ENCODE data around the gene BRI3.

Gene BRI3

GRCh38 chr7:98288064-98288823 is 6.8 kb downstream of the BRI3 start:
- no peak overlapping the region for H3K27ac Mint-ChIP-seq
- H3K36me3 Mint-ChIP-seq (ENCODE audit: low read depth): peaks cover 6% of the 10 kb centered on the region
- no peaks in the 10 kb centered on the region for H3K27me3 Mint-ChIP-seq (ENCODE audit: low read depth)
- H3K4me1 Mint-ChIP-seq (ENCODE audit: low read depth): peaks cover 10% of the 10 kb centered on the region
- no peak overlapping the region for H3K4me3 Mint-ChIP-seq
- H3K9me3 Mint-ChIP-seq: no peaks in the 10 kb centered on the region

- no peak overlapping the region for H3K4me3 Mint-ChIP-seq
- peaks cover 3% of the 10 kb centered on the region for H3K36me3 Mint-ChIP-seq (ENCODE audit: low read depth)
- peaks cover 7% of the 10 kb centered on the region for H3K4me1 Mint-ChIP-seq (ENCODE audit: low read depth)
- H3K27ac Mint-ChIP-seq: no peak overlapping the region
- no peaks in the 10 kb centered on the region for H3K9me3 Mint-ChIP-seq
- no peaks in the 10 kb centered on the region for H3K27me3 Mint-ChIP-seq (ENCODE audit: low read depth)
Observed at GRCh38 chr7:98289333-98289875, 7.9 kb downstream of the BRI3 start.

GRCh38 chr7:98291717-98292116 is 10.2 kb downstream of the BRI3 start:
- Mint-ChIP-seq H3K4me1 (ENCODE audit: low read depth) (no peaks in the 10 kb centered on the region), H3K9me3 (no peaks in the 10 kb centered on the region), H3K27me3 (ENCODE audit: low read depth) (no peaks in the 10 kb centered on the region), H3K27ac (no peak overlapping the region), H3K36me3 (ENCODE audit: low read depth) (peaks cover 2% of the 10 kb centered on the region), H3K4me3 (no peak overlapping the region)

DNA sequence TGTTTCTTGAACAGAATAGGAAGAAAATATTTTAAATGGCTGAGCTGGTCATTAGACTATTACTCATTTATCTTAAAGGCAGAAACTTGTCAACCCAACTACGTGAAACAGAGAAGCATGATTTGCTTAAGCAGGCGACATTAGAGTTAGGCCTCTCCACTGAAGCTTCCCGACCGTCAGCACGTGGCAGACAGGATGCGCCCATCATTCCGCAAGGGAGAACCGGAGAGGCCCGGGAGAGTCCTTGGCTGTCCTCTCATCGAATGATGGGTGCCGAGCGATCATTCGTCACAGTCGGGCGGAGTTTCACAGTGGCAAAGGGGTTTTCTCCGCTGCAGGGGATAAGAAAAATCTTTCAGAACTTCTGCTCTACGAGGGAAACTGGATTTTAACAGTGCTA is 11.8 kb downstream of the BRI3 start:
- no peak overlapping the region for H3K27ac Mint-ChIP-seq
- no peaks in the 10 kb centered on the region for H3K4me1 Mint-ChIP-seq (ENCODE audit: low read depth)
- H3K4me3 Mint-ChIP-seq: no peak overlapping the region
- no peaks in the 10 kb centered on the region for H3K9me3 Mint-ChIP-seq
- peaks cover 2% of the 10 kb centered on the region for H3K36me3 Mint-ChIP-seq (ENCODE audit: low read depth)
- no peaks in the 10 kb centered on the region for H3K27me3 Mint-ChIP-seq (ENCODE audit: low read depth)

DNA sequence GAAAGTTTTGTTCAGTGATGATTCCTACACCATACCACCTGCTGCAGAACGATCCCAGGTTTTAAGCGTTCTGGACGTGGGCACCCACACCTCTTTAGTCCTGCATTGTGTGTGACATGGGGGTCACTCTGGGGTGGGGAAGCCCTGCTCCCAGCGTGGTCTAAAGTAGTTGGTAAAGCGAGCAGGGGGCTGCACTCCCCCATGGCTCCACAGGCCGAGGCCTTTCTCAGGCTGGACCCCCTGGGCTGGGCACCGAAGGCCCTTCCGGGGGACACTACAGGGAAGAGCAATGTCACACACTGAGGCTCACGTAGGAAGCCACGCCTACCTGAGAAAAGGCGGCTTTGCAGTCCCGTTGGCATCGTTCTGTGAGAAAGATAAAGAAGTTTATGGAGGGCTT is 12.3 kb downstream of the BRI3 start:
- Mint-ChIP-seq H3K4me1 (ENCODE audit: low read depth) (no peaks in the 10 kb centered on the region), H3K36me3 (ENCODE audit: low read depth) (no peaks in the 10 kb centered on the region), H3K27ac (no peak overlapping the region), H3K27me3 (ENCODE audit: low read depth) (no peaks in the 10 kb centered on the region), H3K4me3 (no peak overlapping the region), H3K9me3 (no peaks in the 10 kb centered on the region)

DNA sequence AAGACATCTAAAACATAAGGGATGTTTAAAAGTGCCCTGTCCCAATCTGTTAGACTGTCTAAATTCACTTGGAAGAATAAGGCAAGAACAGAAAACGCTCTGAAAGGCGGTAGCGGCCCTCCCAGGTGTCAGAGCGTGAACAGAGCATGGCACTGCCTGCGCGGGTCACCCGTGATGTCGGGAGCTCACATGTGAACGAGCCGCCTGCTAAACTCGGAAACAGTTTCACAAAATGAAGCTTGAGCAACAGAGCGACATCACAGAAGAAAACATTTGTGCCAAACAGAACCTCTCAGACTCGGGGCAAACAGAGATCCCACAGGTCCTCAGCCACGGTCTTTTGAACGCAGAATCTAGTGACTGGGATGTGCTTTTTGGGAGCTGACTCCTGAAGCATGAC is 12.8 kb downstream of the BRI3 start:
- H3K36me3 Mint-ChIP-seq (ENCODE audit: low read depth): no peaks in the 10 kb centered on the region
- no peaks in the 10 kb centered on the region for H3K9me3 Mint-ChIP-seq
- H3K4me1 Mint-ChIP-seq (ENCODE audit: low read depth): no peaks in the 10 kb centered on the region
- no peak overlapping the region for H3K27ac Mint-ChIP-seq
- H3K4me3 Mint-ChIP-seq: no peak overlapping the region
- H3K27me3 Mint-ChIP-seq (ENCODE audit: low read depth): no peaks in the 10 kb centered on the region

DNA sequence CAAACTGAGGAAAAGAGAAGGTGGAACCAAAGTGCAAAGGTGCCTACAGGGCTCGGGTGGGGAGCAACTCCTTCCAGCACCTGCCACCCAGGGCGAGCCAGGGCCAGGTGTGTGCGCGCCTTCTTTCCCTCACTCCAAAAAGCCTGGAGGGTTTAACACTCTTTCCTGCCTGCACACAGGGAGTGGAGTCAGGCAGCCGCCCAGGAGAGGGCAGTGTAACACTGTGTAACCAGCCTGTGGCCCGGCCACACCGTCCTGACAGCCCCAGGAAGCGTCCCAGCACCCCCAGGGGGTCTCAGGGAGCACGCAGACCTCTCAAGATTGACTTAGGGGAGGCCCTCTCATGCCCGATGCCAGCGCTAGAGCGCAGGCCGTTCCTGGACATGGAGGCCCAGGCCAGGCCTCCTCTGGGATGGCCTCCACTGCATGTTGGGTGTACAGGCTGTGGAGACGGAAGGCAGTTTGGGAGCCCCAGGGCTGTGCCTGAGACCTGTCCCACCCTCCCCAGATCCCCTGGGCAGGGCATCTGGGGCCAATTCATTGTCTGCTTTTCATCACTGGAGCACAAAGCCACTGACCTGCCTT is 13.4 kb downstream of the BRI3 start:
- H3K36me3 Mint-ChIP-seq (ENCODE audit: low read depth): no peaks in the 10 kb centered on the region
- H3K4me3 Mint-ChIP-seq: no peak overlapping the region
- H3K27me3 Mint-ChIP-seq (ENCODE audit: low read depth): no peaks in the 10 kb centered on the region
- no peak overlapping the region for H3K27ac Mint-ChIP-seq
- no peaks in the 10 kb centered on the region for H3K4me1 Mint-ChIP-seq (ENCODE audit: low read depth)
- no peaks in the 10 kb centered on the region for H3K9me3 Mint-ChIP-seq

DNA sequence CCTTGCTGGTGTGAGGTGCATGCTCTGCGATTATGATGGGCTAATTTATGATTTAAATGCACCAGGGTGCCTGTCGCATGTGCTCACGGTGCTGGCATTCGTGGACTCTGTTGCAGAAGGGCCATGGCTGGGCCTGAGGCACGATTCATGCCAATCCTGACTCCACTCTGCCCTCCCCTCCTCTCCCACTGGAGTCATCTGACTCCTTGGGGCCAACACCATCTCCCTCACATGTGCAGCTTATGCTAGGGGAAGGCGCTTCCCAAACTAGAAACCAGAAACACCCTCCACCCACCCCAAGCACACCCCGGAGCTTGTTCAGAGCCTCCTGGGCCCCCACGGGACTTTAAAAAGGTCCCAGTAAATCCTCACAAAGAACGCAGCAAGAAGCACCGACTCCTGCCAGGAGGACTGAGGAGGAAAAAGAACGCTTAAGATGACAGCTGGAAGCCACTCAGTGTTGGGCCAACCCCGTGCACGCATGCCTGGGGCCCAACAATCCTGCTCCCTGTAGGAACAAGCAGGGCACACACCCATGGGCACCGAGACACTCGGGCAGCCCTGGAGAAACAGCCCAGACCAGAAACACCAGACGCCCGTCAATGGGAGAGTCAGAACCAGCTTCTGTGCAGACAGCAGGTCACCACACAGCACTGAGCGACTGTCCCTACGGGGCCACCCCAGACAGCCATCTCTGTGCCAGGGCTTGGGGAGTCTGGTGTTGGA is 14.1 kb downstream of the BRI3 start:
- Mint-ChIP-seq H3K27me3 (ENCODE audit: low read depth) (no peaks in the 10 kb centered on the region), H3K4me1 (ENCODE audit: low read depth) (no peaks in the 10 kb centered on the region), H3K9me3 (no peaks in the 10 kb centered on the region), H3K4me3 (no peak overlapping the region), H3K27ac (no peak overlapping the region), H3K36me3 (ENCODE audit: low read depth) (no peaks in the 10 kb centered on the region)

- H3K4me3 Mint-ChIP-seq: no peak overlapping the region
- no peaks in the 10 kb centered on the region for H3K27me3 Mint-ChIP-seq (ENCODE audit: low read depth)
- H3K27ac Mint-ChIP-seq: no peak overlapping the region
- H3K4me1 Mint-ChIP-seq (ENCODE audit: low read depth): no peaks in the 10 kb centered on the region
- no peaks in the 10 kb centered on the region for H3K36me3 Mint-ChIP-seq (ENCODE audit: low read depth)
- H3K9me3 Mint-ChIP-seq: no peaks in the 10 kb centered on the region
Observed at GRCh38 chr7:98296833-98297232, 15.3 kb downstream of the BRI3 start.

- Mint-ChIP-seq H3K27ac (no peak overlapping the region), H3K36me3 (ENCODE audit: low read depth) (no peaks in the 10 kb centered on the region), H3K27me3 (ENCODE audit: low read depth) (no peaks in the 10 kb centered on the region), H3K4me1 (ENCODE audit: low read depth) (no peaks in the 10 kb centered on the region), H3K4me3 (no peak overlapping the region), H3K9me3 (no peaks in the 10 kb centered on the region)
Observed at GRCh38 chr7:98297626-98298286, 16.3 kb downstream of the BRI3 start.

- no peaks in the 10 kb centered on the region for H3K27me3 Mint-ChIP-seq (ENCODE audit: low read depth)
- H3K9me3 Mint-ChIP-seq: no peaks in the 10 kb centered on the region
- no peak overlapping the region for H3K27ac Mint-ChIP-seq
- H3K36me3 Mint-ChIP-seq (ENCODE audit: low read depth): no peaks in the 10 kb centered on the region
- H3K4me3 Mint-ChIP-seq: no peak overlapping the region
- no peaks in the 10 kb centered on the region for H3K4me1 Mint-ChIP-seq (ENCODE audit: low read depth)
Observed at GRCh38 chr7:98300595-98301372, 19.3 kb downstream of the BRI3 start.

DNA sequence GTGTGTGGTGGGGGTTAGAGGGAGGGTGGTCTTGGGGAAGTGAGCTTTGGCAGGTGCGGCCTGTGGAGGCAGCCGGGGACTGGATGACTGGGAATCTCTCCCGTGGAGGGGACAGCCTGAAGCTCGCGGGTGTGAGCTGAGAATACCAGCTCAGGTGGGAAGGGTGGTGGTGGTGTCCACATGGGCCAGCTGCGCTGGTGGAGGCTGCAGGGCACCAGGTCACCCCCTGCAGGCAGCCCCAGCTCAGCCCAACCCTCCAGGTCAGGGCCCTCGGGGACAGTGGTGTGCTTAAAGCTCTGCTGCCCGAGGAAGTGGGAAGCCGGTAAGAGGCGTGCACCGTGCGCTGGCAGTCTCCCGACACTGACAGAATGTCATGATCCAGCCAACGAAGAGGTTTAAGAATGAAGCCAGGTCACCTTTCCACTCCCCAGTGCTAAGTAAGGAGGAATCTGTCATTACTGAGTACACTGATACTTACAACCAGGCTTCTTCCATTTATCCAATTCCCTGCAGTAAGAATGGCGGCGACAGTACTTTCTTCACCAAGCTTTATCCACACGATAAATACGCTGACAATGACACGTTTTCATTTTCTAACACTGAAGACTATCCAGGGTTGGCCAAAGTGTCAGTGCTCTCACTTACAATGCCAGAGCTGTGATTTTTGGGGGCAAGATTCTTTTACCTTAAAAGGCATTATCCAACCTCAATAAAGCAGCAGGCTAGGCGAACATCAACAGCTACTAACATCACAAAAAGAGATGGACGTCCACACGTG is 20.4 kb downstream of the BRI3 start:
- no peaks in the 10 kb centered on the region for H3K9me3 Mint-ChIP-seq
- H3K36me3 Mint-ChIP-seq (ENCODE audit: low read depth): no peaks in the 10 kb centered on the region
- no peaks in the 10 kb centered on the region for H3K27me3 Mint-ChIP-seq (ENCODE audit: low read depth)
- H3K27ac Mint-ChIP-seq: no peak overlapping the region
- no peak overlapping the region for H3K4me3 Mint-ChIP-seq
- H3K4me1 Mint-ChIP-seq (ENCODE audit: low read depth): no peaks in the 10 kb centered on the region

DNA sequence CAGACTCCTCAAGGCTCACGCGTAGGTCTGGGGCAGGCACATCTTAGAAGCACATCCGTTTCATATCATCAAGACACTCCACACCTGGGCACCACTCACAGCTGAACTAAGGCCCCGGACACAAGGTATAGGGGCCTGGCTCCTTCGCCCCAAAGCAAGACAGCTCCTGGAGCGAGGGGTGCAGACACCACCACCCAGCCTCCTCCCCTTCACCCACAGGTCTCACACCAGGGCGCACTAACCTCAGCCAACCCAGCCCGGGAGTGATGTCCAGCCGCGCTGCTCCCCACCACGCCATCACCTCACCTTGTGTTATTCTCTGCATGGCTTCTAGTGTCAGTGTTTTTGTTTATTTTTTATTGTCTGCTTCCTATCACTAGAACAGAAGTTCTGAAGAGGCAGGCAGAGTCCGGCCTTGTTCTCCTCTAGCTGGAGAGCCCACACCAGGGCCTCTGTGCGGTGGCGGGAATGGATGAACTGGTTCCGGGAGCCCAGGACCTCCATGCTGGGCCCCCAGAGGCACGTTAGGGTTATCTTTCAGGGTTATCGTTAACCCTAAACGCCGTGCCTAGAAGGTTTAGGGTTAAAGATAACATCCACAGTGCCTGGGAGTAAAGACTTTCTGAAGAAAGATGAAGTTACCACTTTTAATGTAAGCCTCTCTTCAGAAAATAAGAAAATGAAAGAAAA is 21.8 kb downstream of the BRI3 start:
- H3K4me1 Mint-ChIP-seq (ENCODE audit: low read depth): no peaks in the 10 kb centered on the region
- no peaks in the 10 kb centered on the region for H3K27me3 Mint-ChIP-seq (ENCODE audit: low read depth)
- H3K27ac Mint-ChIP-seq: no peak overlapping the region
- no peaks in the 10 kb centered on the region for H3K9me3 Mint-ChIP-seq
- no peaks in the 10 kb centered on the region for H3K36me3 Mint-ChIP-seq (ENCODE audit: low read depth)
- H3K4me3 Mint-ChIP-seq: no peak overlapping the region
